Measurements from ENCODE around the gene PRSS36.

The PRSS36 gene

GRCh38 chr16:31149894-31150890 lies at the start of gene PRSS36:
Gene PRSS36 (minus strand): TSS chr16:31150066. CDS start chr16:31150035, 31 bp downstream.
- Histone ChIP-seq H3K27ac (ENCODE audit: extremely low read depth, low read depth, low read length) (no peak within 1 kb of the TSS), H3K36me3 (ENCODE audit: control insufficient read depth in 2 of 2, insufficient read depth in 1 of 2, low read length in 2 of 2) (no peaks in the 10 kb centered on the region), H3K9me3 (ENCODE audit: control insufficient read depth, insufficient read depth, low read depth, low read length) (no peaks in the 10 kb centered on the region), H3K4me3 (ENCODE audit: low read depth, low read length) (no peak within 1 kb of the TSS), H3K4me1 (ENCODE audit: control insufficient read depth, insufficient read depth, low read length) (no peaks in the 10 kb centered on the region)
- ChIA-PET CTCF (interaction anchor here (1.0 kb wide), 1 partner anchor 8 kb away, joined by 4 read pairs; no protein-coding TSS in a partner anchor), POLR2A (no interaction called here)
- TF ChIP-seq ZNF449 (tag by site-specific recombination; IDR thresholded peaks at IDR 0.05) = peak; percentile 84
- TF ChIP-seq KLF10 (tag by site-specific recombination; IDR thresholded peaks at IDR 0.05) = no peak
- TF ChIP-seq ZNF660 (tag by site-specific recombination; IDR thresholded peaks at IDR 0.05) = no peak
- no peak for TF ChIP-seq ZNF2 (tag by site-specific recombination; IDR thresholded peaks at IDR 0.05)
- TF ChIP-seq ZBTB44 (tag by site-specific recombination; IDR thresholded peaks at IDR 0.05) = no peak
- no peak for TF ChIP-seq ZBTB21 (tag by site-specific recombination; IDR thresholded peaks at IDR 0.05)
- no peak for TF ChIP-seq PRDM10 (tag by site-specific recombination; IDR thresholded peaks at IDR 0.05)
- no peak for TF ChIP-seq ZBTB7A (tag by site-specific recombination; IDR thresholded peaks at IDR 0.05; ENCODE audit: low read depth)
- peak; percentile 88 for TF ChIP-seq SCRT2 (tag by site-specific recombination; IDR thresholded peaks at IDR 0.05)
- no peak for TF ChIP-seq ZNF155 (tag by site-specific recombination; IDR thresholded peaks at IDR 0.05)
- no peak for TF ChIP-seq ZNF335 (tag by site-specific recombination; conservative IDR thresholded peaks at IDR 0.05)
- TF ChIP-seq KLF9 (tag by site-specific recombination; IDR thresholded peaks at IDR 0.05; ENCODE audit: low read depth) = no peak
- TF ChIP-seq ZNF521 (tag by site-specific recombination; IDR thresholded peaks at IDR 0.05) = no peak
- no peak for TF ChIP-seq ZFP69B (tag by site-specific recombination; IDR thresholded peaks at IDR 0.05)
- no peak for TF ChIP-seq PRDM6 (tag by site-specific recombination; IDR thresholded peaks at IDR 0.05)
- no peak for TF ChIP-seq ZNF555 (tag by site-specific recombination; conservative IDR thresholded peaks at IDR 0.05)
- no peak for TF ChIP-seq ZNF624 (tag by site-specific recombination; IDR thresholded peaks at IDR 0.05)
- TF ChIP-seq ZNF266 (tag by site-specific recombination; IDR thresholded peaks at IDR 0.05; ENCODE audit: low read depth) = no peak
- no peak for TF ChIP-seq ZNF785 (tag by site-specific recombination; IDR thresholded peaks at IDR 0.05)
- TF ChIP-seq ZBTB6 (tag by site-specific recombination; IDR thresholded peaks at IDR 0.05) = peak; percentile 55; the same call in 1 of the 2 replicates
- no peak for TF ChIP-seq SP3 (tag by site-specific recombination; IDR thresholded peaks at IDR 0.05)
- TF ChIP-seq ZBTB17 (tag by site-specific recombination; IDR thresholded peaks at IDR 0.05) = peak; percentile 58
- TF ChIP-seq ZNF175 (tag by site-specific recombination; IDR thresholded peaks at IDR 0.05) = no peak
- TF ChIP-seq GLIS1 (tag by site-specific recombination; IDR thresholded peaks at IDR 0.05) = no peak
- no peak for TF ChIP-seq ZNF621 (tag by site-specific recombination; IDR thresholded peaks at IDR 0.05)
- TF ChIP-seq MZF1 (tag by site-specific recombination; IDR thresholded peaks at IDR 0.05; ENCODE audit: borderline replicate concordance) = no peak
- no peak for TF ChIP-seq ZNF664 (tag by site-specific recombination; IDR thresholded peaks at IDR 0.05)
- no peak for TF ChIP-seq ZNF510 (tag by site-specific recombination; IDR thresholded peaks at IDR 0.05; ENCODE audit: insufficient replicate concordance)
- no peak for TF ChIP-seq ZNF830 (tag by site-specific recombination; IDR thresholded peaks at IDR 0.05; ENCODE audit: low read depth)
